Airway epithelial cell (primary cell): ENCODE results near the gene PPP2R5C. TPM values are rescaled to one million over a fixed set of nuclear protein-coding genes. Genes with fewer than 3 reads are reported as not detected.

Experiments
- total RNA-seq: library from RNA; depleted of rRNA; stranded (reverse); fragments of >200 nt; gene quantifications from 2 replicates; pipeline ENCODE4 v1.2.3, GENCODE V29; 2015

PPP2R5C gene
- 72.4 and 78.0 TPM in 2 replicates for total RNA-seq

DNA sequence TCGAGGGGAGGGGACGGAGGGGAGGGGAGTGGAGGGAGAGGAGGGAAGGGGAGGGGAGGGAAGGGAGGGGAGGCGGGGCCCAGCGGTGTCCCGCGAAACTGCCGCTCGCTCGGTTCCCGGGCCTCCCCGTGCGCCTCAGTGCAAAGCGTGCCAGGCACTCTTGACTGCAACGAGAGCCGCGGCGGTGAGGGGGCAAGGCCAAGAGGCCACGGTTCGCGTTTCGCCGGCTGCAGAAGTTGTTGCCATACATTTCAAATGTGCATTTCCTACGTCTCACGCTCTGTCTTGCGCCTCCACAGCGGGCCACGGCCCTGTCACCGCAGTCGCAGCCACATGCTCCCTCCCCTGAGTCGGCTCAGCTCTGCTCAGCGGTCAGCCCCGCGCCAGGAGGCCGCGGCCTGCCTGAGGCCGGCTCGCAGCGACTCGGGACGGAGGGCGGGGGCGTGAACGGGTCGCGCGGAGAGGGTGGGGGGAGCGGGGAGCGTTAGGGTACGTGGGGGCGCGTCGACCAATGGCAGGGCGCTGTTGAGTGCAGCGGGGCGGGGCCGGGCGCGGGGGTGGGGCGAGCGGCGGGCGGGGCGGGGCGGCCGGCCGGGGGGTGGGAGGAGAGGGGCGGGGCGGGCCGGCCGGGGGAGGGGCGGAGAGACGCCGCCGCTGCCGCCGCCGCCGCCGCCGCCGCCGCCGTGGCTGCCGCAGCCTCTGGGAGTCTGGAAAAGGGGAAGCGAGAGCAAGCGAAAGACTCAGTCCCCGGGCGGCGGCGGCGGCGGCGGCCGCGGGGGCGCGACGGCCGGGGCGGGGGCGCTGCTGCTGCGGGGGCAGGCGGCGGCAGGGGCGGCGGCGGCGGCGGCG lies at the start of gene PPP2R5C:
Gene PPP2R5C (plus strand): TSS at position 678 of the 849 bp plus-strand sequence. CDS start 185 bp downstream, outside the sequence.

DNA sequence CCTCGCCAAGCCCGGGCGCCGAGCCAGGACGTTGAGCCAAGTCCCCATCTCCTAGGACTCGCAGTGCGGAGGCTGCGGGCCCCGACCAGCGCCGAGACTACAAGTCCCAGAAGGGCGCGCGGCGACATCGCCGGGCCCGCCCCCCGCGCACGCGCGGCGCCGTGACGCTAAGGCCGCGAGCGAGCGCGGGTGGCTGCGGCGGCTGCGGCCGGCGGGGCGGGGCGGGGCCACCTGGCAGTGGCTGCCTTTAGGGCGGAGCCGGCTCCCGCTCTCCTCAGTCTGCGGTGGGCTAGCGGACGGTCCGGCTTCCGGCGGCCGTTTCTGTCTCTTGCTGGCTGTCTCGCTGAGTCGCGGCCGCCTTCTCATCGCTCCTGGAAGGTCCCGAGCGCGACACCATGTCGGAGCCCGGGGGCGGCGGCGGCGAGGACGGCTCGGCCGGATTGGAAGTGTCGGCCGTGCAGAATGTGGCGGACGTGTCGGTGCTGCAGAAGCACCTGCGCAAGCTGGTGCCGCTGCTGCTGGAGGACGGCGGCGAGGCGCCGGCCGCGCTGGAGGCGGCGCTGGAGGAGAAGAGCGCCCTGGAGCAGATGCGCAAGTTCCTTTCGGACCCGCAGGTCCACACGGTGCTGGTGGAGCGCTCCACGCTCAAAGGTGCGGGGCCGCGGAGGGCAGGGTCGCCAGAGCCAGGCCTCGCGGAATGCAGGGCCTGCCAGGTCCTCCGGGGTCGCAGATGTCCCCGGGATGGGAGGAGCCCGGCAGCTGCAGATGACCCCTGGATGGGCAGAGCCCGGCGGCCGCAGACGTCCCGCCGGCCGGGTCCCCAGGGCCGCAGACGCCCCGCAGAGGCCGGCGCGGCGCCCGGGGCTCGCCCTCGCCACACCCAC lies 203.0 kb downstream of the PPP2R5C start, which contains the start of gene DYNC1H1:
Gene DYNC1H1 (plus strand): TSS at position 277 of the 884 bp plus-strand sequence. CDS start 119 bp downstream, at position 396.

Other genes with a start within 250 kb of the PPP2R5C start
- gene DIO3, start 200.2 kb upstream of the PPP2R5C start, total RNA-seq, result not detected in 2 replicates
- 305 and 381 TPM in 2 replicates for gene DYNC1H1, start 202.9 kb downstream of the PPP2R5C start, total RNA-seq